ENCODE results near the gene SYTL2. TPM values are rescaled to one million over a fixed set of nuclear protein-coding genes. Genes with fewer than 3 reads are reported as not detected.

Gene SYTL2
- total RNA-seq, 4 donors from 2014 or later: 11.6 to 18.6 (median 14.5) TPM

- peaks cover 5% of the 10 kb centered on the region for H3K4me1 ChIP-seq
- no peaks in the 10 kb centered on the region for H3K27me3 ChIP-seq
- no peak overlapping the region for H3K4me3 ChIP-seq
- no peaks in the 10 kb centered on the region for H3K9me3 ChIP-seq
- 81% methylated on average over 3 of the region's 3 CpGs for WGBS
- no peak overlapping the region for H3K27ac ChIP-seq
- TF ChIP-seq POLR2A (IDR thresholded peaks at IDR 0.05): no peak
- no peak for TF ChIP-seq POLR2AphosphoS5 (IDR thresholded peaks at IDR 0.05)
- TF ChIP-seq EP300 (IDR thresholded peaks at IDR 0.05): no peak
- TF ChIP-seq CTCF (IDR thresholded peaks at IDR 0.05): no peak
- no peaks in the 10 kb centered on the region for H3K36me3 ChIP-seq
- no peak for DNase-seq (ENCODE audit: low spot score in 2 of 2)
Measured at GRCh38 chr11:85750646-85751045, 60.3 kb downstream of the SYTL2 start.

DNA sequence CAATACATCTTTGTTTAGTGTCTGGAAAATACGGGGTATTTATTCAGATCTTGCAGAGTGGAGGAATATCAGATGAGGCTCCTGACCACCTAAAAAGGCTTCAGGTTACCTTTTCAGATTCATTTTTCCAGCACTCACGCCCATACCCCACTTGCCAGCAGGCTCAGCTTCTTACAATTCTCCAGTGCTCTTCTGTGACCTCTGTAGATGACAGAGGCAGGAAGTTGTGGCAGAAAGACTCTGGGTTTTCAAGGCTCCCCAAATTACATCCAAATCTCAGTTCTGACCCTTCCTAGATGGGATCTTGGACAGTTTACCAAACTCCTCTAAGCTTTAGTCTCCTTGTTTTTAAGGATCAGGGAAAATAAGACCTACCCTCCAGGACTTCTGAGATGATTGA, 61.1 kb downstream of the SYTL2 start:
- Histone ChIP-seq H3K36me3 (no peaks in the 10 kb centered on the region), H3K4me1 (peaks cover 5% of the 10 kb centered on the region), H3K9me3 (no peaks in the 10 kb centered on the region), H3K4me3 (no peak overlapping the region), H3K27ac (no peak overlapping the region), H3K27me3 (no peaks in the 10 kb centered on the region)
- no peak for DNase-seq (ENCODE audit: low spot score in 2 of 2)
- WGBS: 73% methylated on average over 2 of the region's 2 CpGs
- TF ChIP-seq CTCF (IDR thresholded peaks at IDR 0.05) (no peak), EP300 (IDR thresholded peaks at IDR 0.05) (no peak), POLR2A (IDR thresholded peaks at IDR 0.05) (no peak), POLR2AphosphoS5 (IDR thresholded peaks at IDR 0.05) (no peak)

DNA sequence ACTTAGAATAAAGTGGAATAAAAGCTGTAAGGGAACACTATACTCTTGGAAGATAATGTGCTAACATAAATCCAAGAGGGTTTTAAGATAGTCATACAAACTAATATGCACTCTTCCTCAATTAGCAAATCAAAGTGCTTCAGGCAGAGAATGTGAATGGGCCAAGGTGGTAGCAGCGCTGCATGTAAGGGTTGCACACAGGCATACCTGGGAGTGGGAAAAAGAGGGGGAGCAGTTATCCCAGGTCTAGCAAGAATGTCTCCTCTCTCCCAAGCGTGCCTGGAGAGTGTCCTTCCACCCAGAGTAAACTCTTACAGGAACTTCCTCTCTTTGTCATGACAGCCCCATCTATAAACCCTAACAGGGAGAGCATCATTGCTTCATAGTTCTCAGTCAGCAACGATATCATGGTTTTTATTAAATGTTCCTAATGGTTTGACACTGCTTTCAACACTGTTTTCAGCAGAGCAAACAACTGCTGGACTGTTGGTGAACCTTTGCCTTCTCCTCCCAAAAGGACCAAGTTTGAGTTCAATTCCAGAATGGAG, 61.6 kb downstream of the SYTL2 start:
- Histone ChIP-seq H3K27me3 (no peaks in the 10 kb centered on the region), H3K4me3 (no peak overlapping the region), H3K9me3 (no peaks in the 10 kb centered on the region), H3K4me1 (peaks cover 5% of the 10 kb centered on the region), H3K36me3 (no peaks in the 10 kb centered on the region), H3K27ac (no peak overlapping the region)
- 94% methylated on average over 3 of the region's 3 CpGs for WGBS
- TF ChIP-seq CTCF (IDR thresholded peaks at IDR 0.05) (no peak), EP300 (IDR thresholded peaks at IDR 0.05) (no peak), POLR2A (IDR thresholded peaks at IDR 0.05) (no peak), POLR2AphosphoS5 (IDR thresholded peaks at IDR 0.05) (no peak)
- DNase-seq (ENCODE audit: low spot score in 2 of 2): no peak

DNA sequence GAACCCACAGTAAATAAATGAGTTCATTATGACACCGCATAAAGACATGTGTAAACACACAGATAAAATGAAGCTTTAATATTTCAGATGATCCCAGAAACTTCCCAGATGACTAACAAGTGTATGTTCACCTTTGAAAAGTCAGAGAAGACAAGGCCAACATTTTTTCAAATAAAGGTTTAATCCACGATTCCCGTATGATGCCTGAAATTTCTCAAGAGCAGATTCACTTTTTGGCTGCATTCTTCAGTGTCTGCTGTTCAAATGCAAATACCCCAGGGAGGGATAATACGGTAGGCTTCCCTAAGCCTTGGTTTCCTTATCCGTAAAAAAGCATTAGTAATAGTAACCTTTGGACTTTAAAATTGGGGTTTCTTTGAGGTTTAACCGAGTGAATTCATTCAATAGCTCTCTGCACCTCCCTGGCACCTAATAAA, 62.5 kb downstream of the SYTL2 start:
- Histone ChIP-seq H3K4me3 (no peak overlapping the region), H3K27me3 (no peaks in the 10 kb centered on the region), H3K9me3 (no peaks in the 10 kb centered on the region), H3K27ac (no peak overlapping the region), H3K4me1 (peaks cover 5% of the 10 kb centered on the region), H3K36me3 (no peaks in the 10 kb centered on the region)
- WGBS: 80% methylated on average over 6 of the region's 6 CpGs
- DNase-seq (ENCODE audit: low spot score in 2 of 2): no peak
- TF ChIP-seq POLR2A (IDR thresholded peaks at IDR 0.05) (no peak), EP300 (IDR thresholded peaks at IDR 0.05) (no peak), CTCF (IDR thresholded peaks at IDR 0.05) (no peak), POLR2AphosphoS5 (IDR thresholded peaks at IDR 0.05) (no peak)

DNA sequence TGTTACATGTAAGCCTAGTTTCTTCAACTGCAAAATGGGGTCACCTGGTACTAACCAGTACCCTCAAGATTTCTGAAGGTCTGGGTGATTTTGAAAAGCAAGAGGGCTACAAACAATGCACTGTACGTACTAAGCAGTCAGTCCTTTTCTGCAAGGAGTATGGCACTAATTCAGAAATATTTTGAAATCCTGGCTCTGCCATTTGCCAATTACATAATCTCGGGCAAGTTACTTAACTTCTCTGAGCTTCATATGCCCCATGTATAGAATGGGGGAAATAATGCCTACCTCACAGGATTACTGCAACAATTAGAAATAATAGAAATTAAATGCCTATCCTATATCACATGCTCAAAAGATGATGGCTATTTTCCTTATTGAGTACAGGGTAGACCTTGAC, 64.3 kb downstream of the SYTL2 start:
- Histone ChIP-seq H3K27me3 (no peaks in the 10 kb centered on the region), H3K36me3 (no peaks in the 10 kb centered on the region), H3K27ac (no peak overlapping the region), H3K9me3 (no peaks in the 10 kb centered on the region), H3K4me3 (no peak overlapping the region), H3K4me1 (peaks cover 5% of the 10 kb centered on the region)
- no peak for TF ChIP-seq POLR2AphosphoS5 (IDR thresholded peaks at IDR 0.05)
- no peak for TF ChIP-seq CTCF (IDR thresholded peaks at IDR 0.05)
- TF ChIP-seq EP300 (IDR thresholded peaks at IDR 0.05): no peak
- TF ChIP-seq POLR2A (IDR thresholded peaks at IDR 0.05): no peak
- 40% methylated on average over 2 of the region's 2 CpGs for WGBS
- DNase-seq (ENCODE audit: low spot score in 2 of 2): no peak
